Putamen (tissue), 1 donor: Measurements from ENCODE around the gene PDE9A.

Experiments
- DNase-seq: peaks from one replicate; pipeline ENCODE4 v3.0.0-alpha.2; 2016; ENCODE audit warnings: low spot score

PDE9A gene

GRCh38 chr21:42642219-42642745 is 11.1 kb upstream of the PDE9A start:
- no peak for DNase-seq

- DNase-seq, result no peak
Measured at GRCh38 chr21:42644223-42645208, 8.9 kb upstream of the PDE9A start.

- no peak for DNase-seq
Measured at GRCh38 chr21:42645211-42646075, 8.0 kb upstream of the PDE9A start.

GRCh38 chr21:42646076-42646825 is 7.2 kb upstream of the PDE9A start:
- DNase-seq, result no peak

- no peak for DNase-seq
Measured at GRCh38 chr21:42646836-42647235, 6.6 kb upstream of the PDE9A start.

- no peak for DNase-seq
Measured at GRCh38 chr21:42648606-42649005, 4.8 kb upstream of the PDE9A start.

GRCh38 chr21:42649122-42650032 is 4.0 kb upstream of the PDE9A start:
- DNase-seq, result no peak

GRCh38 chr21:42650033-42650370 is 3.4 kb upstream of the PDE9A start:
- DNase-seq, result no peak

GRCh38 chr21:42650441-42651421 is 2.7 kb upstream of the PDE9A start:
- DNase-seq, result no peak

- no peak for DNase-seq
Measured at GRCh38 chr21:42651515-42652401, 1.7 kb upstream of the PDE9A start.

GRCh38 chr21:42652527-42653230 is 742 bp upstream of the PDE9A start:
- DNase-seq, result no peak

GRCh38 chr21:42654179-42654912 is 925 bp downstream of the PDE9A start:
- DNase-seq, result no peak

GRCh38 chr21:42654913-42655795 is 1.7 kb downstream of the PDE9A start:
- no peak for DNase-seq

GRCh38 chr21:42655796-42656770 is 2.7 kb downstream of the PDE9A start:
- DNase-seq, result no peak

- DNase-seq, result no peak
Measured at GRCh38 chr21:42656872-42657271, 3.5 kb downstream of the PDE9A start.
